ENCODE measurements around the gene CCDC30. TPM values are rescaled to one million over a fixed set of nuclear protein-coding genes. Genes with fewer than 3 reads are reported as not detected.

Gene CCDC30
- 1 to 10 TPM; 1.5 to 1.9 TPM for total RNA-seq
- polyA plus RNA-seq, result 0.58 TPM

- Mint-ChIP-seq H3K27ac (peak within 1 kb of the TSS; percentile 88 to 99 (median 97)), H3K4me3 (peak within 1 kb of the TSS; percentile 83 to 92 (median 87)), H3K27me3 (no peaks in the 10 kb centered on the region), H3K4me1 (peaks cover 45 to 49% (median 46%) of the 10 kb centered on the region in 3 donors), H3K36me3 (peaks cover 0 to 41% (median 3%) of the 10 kb centered on the region in 3 donors), H3K9me3 (no peaks in the 10 kb centered on the region)
- Histone ChIP-seq H3K27ac (ENCODE audit: low read depth, low read length) (peak within 1 kb of the TSS; percentile 57), H3K27me3 (ENCODE audit: insufficient read depth, low read length, poor library complexity, severe bottlenecking) (no peaks in the 10 kb centered on the region), H3K36me3 (ENCODE audit: insufficient read depth, low read length) (peaks cover 23% of the 10 kb centered on the region), H3K4me1 (ENCODE audit: insufficient read depth, low read length) (peaks cover 22% of the 10 kb centered on the region), H3K4me3 (ENCODE audit: low read length) (peak within 1 kb of the TSS; percentile 59), H3K9me3 (ENCODE audit: low read length) (no peaks in the 10 kb centered on the region)
- ChIA-PET POLR2A (interaction anchor here (1.5 kb wide), 1 partner anchor 304 kb away, joined by 9 read pairs; the partner anchor contains the start of genes C1orf50 and P3H1), CTCF (no interaction called here)
- peak; percentile 93 to 99 (median 98) for DNase-seq
These were observed at the start of gene CCDC30 for GRCh38 chr1:42462828-42463763. Gene CCDC30 (plus strand): TSS chr1:42463286. CDS start chr1:42480552, 17,266 bp downstream.

GRCh38 chr1:42414551-42415496 lies 48.3 kb upstream of the CCDC30 start:
- Mint-ChIP-seq H3K27ac (no peak overlapping the region), H3K27me3 (peaks cover 3 to 22% of the 10 kb centered on the region in 2 donors), H3K4me1 (no peaks in the 10 kb centered on the region), H3K4me3 (no peak overlapping the region), H3K9me3 (no peaks in the 10 kb centered on the region), H3K36me3 (no peaks in the 10 kb centered on the region)
- H3K4me1 ChIP-seq (ENCODE audit: insufficient read depth, low read length), result no peaks in the 10 kb centered on the region
- no peak for DNase-seq
- ChIA-PET CTCF (no interaction called here), POLR2A (no interaction called here)
- no peak overlapping the region for H3K4me3 ChIP-seq (ENCODE audit: low read length)
- H3K36me3 ChIP-seq (ENCODE audit: insufficient read depth, low read length), result no peaks in the 10 kb centered on the region
- no peaks in the 10 kb centered on the region for H3K27me3 ChIP-seq (ENCODE audit: insufficient read depth, low read length, poor library complexity, severe bottlenecking)
- H3K9me3 ChIP-seq (ENCODE audit: low read length), result no peaks in the 10 kb centered on the region
- no peak overlapping the region for H3K27ac ChIP-seq (ENCODE audit: low read depth, low read length)

GRCh38 chr1:42417166-42417565 lies 45.9 kb upstream of the CCDC30 start:
- Histone ChIP-seq H3K4me1 (ENCODE audit: insufficient read depth, low read length) (no peaks in the 10 kb centered on the region), H3K27me3 (ENCODE audit: insufficient read depth, low read length, poor library complexity, severe bottlenecking) (no peaks in the 10 kb centered on the region), H3K9me3 (ENCODE audit: low read length) (no peaks in the 10 kb centered on the region), H3K4me3 (ENCODE audit: low read length) (no peak overlapping the region), H3K27ac (ENCODE audit: low read depth, low read length) (no peak overlapping the region), H3K36me3 (ENCODE audit: insufficient read depth, low read length) (no peaks in the 10 kb centered on the region)
- CTCF ChIA-PET, result no interaction called here
- POLR2A ChIA-PET, result no interaction called here
- Mint-ChIP-seq H3K27ac (no peak overlapping the region), H3K4me3 (no peak overlapping the region), H3K4me1 (no peaks in the 10 kb centered on the region), H3K9me3 (no peaks in the 10 kb centered on the region), H3K36me3 (no peaks in the 10 kb centered on the region), H3K27me3 (peaks cover 10 to 32% of the 10 kb centered on the region in 2 donors)
- no peak for DNase-seq

DNA sequence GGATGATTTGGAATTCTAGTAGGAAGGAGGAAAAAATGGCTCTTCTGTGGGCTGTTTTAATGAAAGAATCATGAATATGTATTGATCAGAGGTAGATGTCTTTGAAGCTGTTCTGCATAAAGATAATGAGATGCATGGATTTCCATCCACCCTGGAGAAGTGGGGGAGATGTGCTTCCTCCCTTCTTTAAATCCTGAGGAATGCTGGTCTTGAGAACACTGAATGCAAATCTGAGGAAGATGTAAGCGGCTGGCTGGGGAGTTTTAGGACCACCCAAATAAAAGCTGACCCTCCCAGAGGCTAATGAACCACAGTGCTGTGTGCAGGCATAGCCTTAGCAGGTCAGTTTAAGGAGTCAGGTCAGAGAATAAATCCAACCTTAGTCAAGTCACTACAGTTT lies 44.6 kb upstream of the CCDC30 start:
- Mint-ChIP-seq H3K36me3 (no peaks in the 10 kb centered on the region), H3K27me3 (peaks cover 10 to 32% of the 10 kb centered on the region in 2 donors), H3K4me3 (no peak overlapping the region), H3K4me1 (no peaks in the 10 kb centered on the region), H3K27ac (no peak overlapping the region), H3K9me3 (no peaks in the 10 kb centered on the region)
- ChIA-PET POLR2A (no interaction called here), CTCF (interaction anchor here (1.0 kb wide), 1 partner anchor 115 kb away, joined by 3 read pairs; no protein-coding TSS in a partner anchor)
- DNase-seq, result no peak
- Histone ChIP-seq H3K36me3 (ENCODE audit: insufficient read depth, low read length) (no peaks in the 10 kb centered on the region), H3K4me3 (ENCODE audit: low read length) (no peak overlapping the region), H3K27me3 (ENCODE audit: insufficient read depth, low read length, poor library complexity, severe bottlenecking) (no peaks in the 10 kb centered on the region), H3K9me3 (ENCODE audit: low read length) (no peaks in the 10 kb centered on the region), H3K27ac (ENCODE audit: low read depth, low read length) (no peak overlapping the region), H3K4me1 (ENCODE audit: insufficient read depth, low read length) (no peaks in the 10 kb centered on the region)

DNA sequence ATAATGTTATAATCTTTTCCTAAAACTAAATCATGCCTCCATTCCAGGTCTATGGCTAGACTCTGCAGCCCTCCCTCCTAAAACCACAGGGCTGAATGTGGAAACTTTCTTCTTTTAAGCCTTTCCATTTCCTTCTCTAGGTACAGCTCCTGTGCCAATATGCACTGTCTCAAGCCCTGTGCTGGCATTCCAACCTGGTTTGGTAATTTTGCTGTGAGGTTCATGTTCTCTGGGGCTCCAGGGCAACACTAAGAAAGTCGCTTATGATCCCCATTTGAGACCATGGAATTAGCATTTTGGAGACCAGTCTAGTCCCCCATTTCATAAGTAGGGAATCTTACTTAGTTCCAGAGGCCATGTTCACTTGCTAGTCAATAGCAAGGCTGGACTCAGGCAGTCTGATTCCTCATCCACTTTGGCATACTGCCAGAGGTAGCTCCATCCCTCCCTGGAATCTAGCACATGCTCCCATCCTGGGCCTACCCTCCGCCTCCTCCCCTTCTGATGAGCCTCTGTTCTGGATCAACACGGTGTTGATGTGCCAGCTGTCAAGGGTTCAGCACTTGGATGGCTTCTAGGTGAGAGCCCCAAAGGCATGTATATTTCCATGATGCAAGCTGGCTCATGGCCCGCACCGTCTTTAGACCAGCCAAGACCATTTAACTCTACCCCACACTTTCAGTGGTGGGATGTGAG lies 43.8 kb upstream of the CCDC30 start:
- Mint-ChIP-seq H3K27me3 (peaks cover 10 to 37% of the 10 kb centered on the region in 2 donors), H3K4me3 (no peak overlapping the region), H3K36me3 (no peaks in the 10 kb centered on the region), H3K4me1 (no peaks in the 10 kb centered on the region), H3K27ac (no peak overlapping the region), H3K9me3 (no peaks in the 10 kb centered on the region)
- ChIA-PET POLR2A (no interaction called here), CTCF (interaction anchor here (0.7 to 1.0 kb wide), 2 partner anchors 19 to 115 kb away, joined by 3 read pairs; no protein-coding TSS in a partner anchor)
- no peaks in the 10 kb centered on the region for H3K36me3 ChIP-seq (ENCODE audit: insufficient read depth, low read length)
- no peak overlapping the region for H3K27ac ChIP-seq (ENCODE audit: low read depth, low read length)
- no peak for DNase-seq
- H3K4me1 ChIP-seq (ENCODE audit: insufficient read depth, low read length), result no peaks in the 10 kb centered on the region
- H3K9me3 ChIP-seq (ENCODE audit: low read length), result no peaks in the 10 kb centered on the region
- H3K27me3 ChIP-seq (ENCODE audit: insufficient read depth, low read length, poor library complexity, severe bottlenecking), result no peaks in the 10 kb centered on the region
- H3K4me3 ChIP-seq (ENCODE audit: low read length), result no peak overlapping the region

DNA sequence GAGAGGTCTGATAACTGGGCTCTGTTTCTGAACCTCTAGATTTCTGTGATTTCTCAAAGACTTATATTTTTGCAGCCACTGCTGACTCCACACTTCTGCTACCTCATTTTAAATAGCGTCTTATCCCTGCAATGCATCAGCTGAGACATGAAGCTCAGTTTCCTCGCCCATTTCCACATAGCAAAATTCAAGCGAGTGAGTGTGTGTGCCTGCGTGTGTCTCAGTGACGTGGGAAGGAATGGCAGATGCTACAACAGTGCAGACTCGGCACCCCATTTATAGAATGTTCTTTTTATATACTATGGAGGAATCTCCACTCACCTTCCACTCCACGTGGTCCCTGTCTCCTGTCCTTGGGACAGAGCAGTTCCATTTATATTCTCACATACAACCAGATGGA lies 43.0 kb upstream of the CCDC30 start:
- H3K27me3 Mint-ChIP-seq, result peaks cover 10 to 36% of the 10 kb centered on the region in 2 donors
- ChIA-PET CTCF (no interaction called here), POLR2A (no interaction called here)
- no peak overlapping the region for H3K4me3 Mint-ChIP-seq
- Histone ChIP-seq H3K9me3 (ENCODE audit: low read length) (no peaks in the 10 kb centered on the region), H3K36me3 (ENCODE audit: insufficient read depth, low read length) (no peaks in the 10 kb centered on the region), H3K27me3 (ENCODE audit: insufficient read depth, low read length, poor library complexity, severe bottlenecking) (no peaks in the 10 kb centered on the region), H3K27ac (ENCODE audit: low read depth, low read length) (no peak overlapping the region), H3K4me1 (ENCODE audit: insufficient read depth, low read length) (no peaks in the 10 kb centered on the region), H3K4me3 (ENCODE audit: low read length) (no peak overlapping the region)
- H3K36me3 Mint-ChIP-seq, result no peaks in the 10 kb centered on the region
- H3K27ac Mint-ChIP-seq, result no peak overlapping the region
- no peaks in the 10 kb centered on the region for H3K4me1 Mint-ChIP-seq
- DNase-seq, result no peak
- no peaks in the 10 kb centered on the region for H3K9me3 Mint-ChIP-seq

- H3K27me3 ChIP-seq (ENCODE audit: insufficient read depth, low read length, poor library complexity, severe bottlenecking), result no peaks in the 10 kb centered on the region
- H3K9me3 ChIP-seq (ENCODE audit: low read length), result no peaks in the 10 kb centered on the region
- CTCF ChIA-PET, result no interaction called here
- Mint-ChIP-seq H3K4me1 (no peaks in the 10 kb centered on the region), H3K27ac (peak overlapping the region in 1 of 8 donors; percentile 96), H3K27me3 (peaks cover 10 to 37% of the 10 kb centered on the region in 2 donors), H3K4me3 (no peak overlapping the region), H3K9me3 (no peaks in the 10 kb centered on the region), H3K36me3 (no peaks in the 10 kb centered on the region)
- H3K4me3 ChIP-seq (ENCODE audit: low read length), result no peak overlapping the region
- no peak overlapping the region for H3K27ac ChIP-seq (ENCODE audit: low read depth, low read length)
- no peak for DNase-seq
- POLR2A ChIA-PET, result interaction anchor here (0.6 kb wide), 1 partner anchor 43 kb away, joined by 9 read pairs; no protein-coding TSS in a partner anchor
- H3K4me1 ChIP-seq (ENCODE audit: insufficient read depth, low read length), result no peaks in the 10 kb centered on the region
- H3K36me3 ChIP-seq (ENCODE audit: insufficient read depth, low read length), result no peaks in the 10 kb centered on the region
These were observed 42.0 kb upstream of the CCDC30 start for GRCh38 chr1:42420911-42421585.

Measured in CD8-positive, alpha-beta memory T cell (primary cell).